ENCODE data around the gene CAPRIN1. TPM values are rescaled to one million over a fixed set of nuclear protein-coding genes. Genes with fewer than 3 reads are reported as not detected.
A peak's percentile ranks its signal among the peaks of the same experiment; 100 is the strongest.
"Not testable (repeated sequence)": the region's sequence is repeated elsewhere in the genome, so short reads cannot be mapped to it uniquely, and the experiment has no call there.

CAPRIN1 gene
- total RNA-seq, 1 donor from 2014 or later, result 318 TPM

GRCh38 chr11:34086554-34087283, 35.2 kb downstream of the CAPRIN1 start:
- no peaks in the 10 kb centered on the region for H3K9me3 Mint-ChIP-seq
- H3K27ac Mint-ChIP-seq, result no peak overlapping the region
- no peaks in the 10 kb centered on the region for H3K27me3 Mint-ChIP-seq
- H3K4me1 Mint-ChIP-seq, result peaks cover 12% of the 10 kb centered on the region
- peaks cover 70% of the 10 kb centered on the region for H3K36me3 Mint-ChIP-seq (ENCODE audit: low read depth)
- DNase-seq, result no peak
- intact Hi-C loops (cut with micrococcal nuclease), result no loop called here
- H3K4me3 Mint-ChIP-seq, result no peak overlapping the region

DNA sequence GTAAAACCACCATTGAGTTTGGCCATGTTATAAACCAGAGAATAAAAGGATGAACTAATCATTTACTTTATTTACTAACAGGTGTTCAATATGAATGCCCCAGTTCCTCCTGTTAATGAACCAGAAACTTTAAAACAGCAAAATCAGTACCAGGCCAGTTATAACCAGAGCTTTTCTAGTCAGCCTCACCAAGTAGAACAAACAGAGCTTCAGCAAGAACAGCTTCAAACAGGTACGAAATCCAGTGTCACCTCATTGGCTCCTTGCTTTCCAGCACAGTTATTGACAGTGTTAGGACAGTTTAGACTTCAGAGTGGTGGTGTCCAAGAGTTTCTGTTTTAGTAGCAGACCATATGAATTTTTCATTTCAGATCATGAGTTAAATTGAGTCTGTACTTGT, 40.3 kb downstream of the CAPRIN1 start:
- Mint-ChIP-seq H3K9me3 (no peaks in the 10 kb centered on the region), H3K27ac (no peak overlapping the region), H3K4me1 (peaks cover 6% of the 10 kb centered on the region), H3K36me3 (ENCODE audit: low read depth) (peaks cover 68% of the 10 kb centered on the region), H3K4me3 (no peak overlapping the region), H3K27me3 (no peaks in the 10 kb centered on the region)
- intact Hi-C loops (cut with micrococcal nuclease), result no loop called here
- DNase-seq, result no peak

DNA sequence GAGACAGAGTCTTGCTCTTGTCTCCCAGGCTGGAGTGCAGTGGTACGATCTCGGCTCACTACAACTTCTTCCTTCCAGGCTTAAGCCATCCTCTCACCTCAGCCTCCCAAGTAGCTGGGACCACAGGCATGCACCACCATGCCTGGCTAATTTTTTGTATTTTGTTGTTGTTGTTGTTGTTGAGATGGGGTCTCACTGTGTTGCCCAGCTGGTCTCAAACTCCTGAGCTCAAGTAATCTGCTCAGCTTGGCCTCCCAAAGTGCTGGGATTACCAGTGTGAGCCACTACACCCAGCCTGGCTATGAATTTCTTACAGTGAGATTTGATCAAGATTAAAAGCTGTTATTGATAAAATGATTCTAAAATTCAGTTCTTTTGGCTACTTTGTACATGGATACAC, 43.4 kb downstream of the CAPRIN1 start:
- H3K9me3 Mint-ChIP-seq; H3K27ac Mint-ChIP-seq; H3K4me3 Mint-ChIP-seq; H3K27me3 Mint-ChIP-seq; H3K4me1 Mint-ChIP-seq; DNase-seq; intact Hi-C loops (cut with micrococcal nuclease): not testable (repeated sequence)
- peaks cover 74% of the 10 kb centered on the region for H3K36me3 Mint-ChIP-seq (ENCODE audit: low read depth)

GRCh38 chr11:34098813-34099212, 47.3 kb downstream of the CAPRIN1 start:
- DNase-seq, result no peak
- intact Hi-C loops (cut with micrococcal nuclease), result no loop called here
- H3K27ac Mint-ChIP-seq, result peak overlapping the region; percentile 62
- peaks cover 3% of the 10 kb centered on the region for H3K4me1 Mint-ChIP-seq
- no peaks in the 10 kb centered on the region for H3K9me3 Mint-ChIP-seq
- no peaks in the 10 kb centered on the region for H3K27me3 Mint-ChIP-seq
- no peak overlapping the region for H3K4me3 Mint-ChIP-seq
- peaks cover 54% of the 10 kb centered on the region for H3K36me3 Mint-ChIP-seq (ENCODE audit: low read depth)

GRCh38 chr11:34104680-34105078, 53.1 kb downstream of the CAPRIN1 start:
- peaks cover 44% of the 10 kb centered on the region for H3K4me1 Mint-ChIP-seq
- H3K36me3 Mint-ChIP-seq (ENCODE audit: low read depth), result peaks cover 47% of the 10 kb centered on the region
- H3K4me3 Mint-ChIP-seq, result peak overlapping the region; percentile 97
- DNase-seq, result no peak
- peak overlapping the region; percentile 90 for H3K27ac Mint-ChIP-seq
- H3K27me3 Mint-ChIP-seq, result peaks cover 3% of the 10 kb centered on the region
- H3K9me3 Mint-ChIP-seq, result no peaks in the 10 kb centered on the region
- intact Hi-C loops (cut with micrococcal nuclease), result loop anchor here (1.0 kb wide), 5 partner anchors 51 to 812 kb away; partner anchors contain the start of genes APIP and PDHX

DNA sequence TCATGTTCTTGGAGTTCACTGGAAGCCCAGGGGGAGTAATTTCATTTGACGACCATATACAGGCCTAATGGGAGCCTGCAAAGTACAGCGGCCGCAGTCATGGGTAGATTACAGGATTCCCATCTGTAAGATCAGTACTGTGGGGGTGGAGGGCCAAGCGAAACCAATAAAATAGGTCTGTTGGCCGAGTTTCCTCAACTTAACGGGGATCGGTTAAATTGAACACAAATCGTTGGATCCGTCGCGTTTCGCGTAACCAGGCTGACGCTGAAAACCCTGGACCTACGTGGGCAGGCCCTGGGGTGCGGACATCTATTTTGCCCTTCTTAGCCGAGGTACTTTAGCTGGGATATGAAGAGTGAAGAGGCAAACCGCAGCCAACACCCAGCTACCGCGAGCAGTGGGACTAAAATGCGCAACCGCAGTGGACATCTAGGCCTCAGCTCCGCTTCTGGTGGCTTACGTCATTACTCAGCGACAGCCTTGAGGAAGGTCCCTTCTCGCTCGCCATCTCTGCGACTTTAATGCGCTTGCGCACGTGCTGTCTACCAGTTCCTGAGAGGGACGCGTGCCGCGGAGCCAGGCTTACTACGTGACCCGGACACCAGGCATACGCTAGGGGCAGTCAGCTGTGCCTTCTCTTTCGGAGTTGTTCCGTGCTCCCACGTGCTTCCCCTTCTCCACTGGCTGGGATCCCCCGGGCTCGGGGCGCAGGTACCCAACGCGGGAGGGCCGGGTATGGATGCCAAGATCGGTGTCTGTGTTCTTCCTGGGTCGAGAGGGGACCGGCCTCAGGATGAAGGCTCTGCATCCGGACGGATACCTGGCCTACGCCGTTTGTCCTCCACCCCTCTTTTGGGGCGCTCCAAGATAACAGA, 53.8 kb downstream of the CAPRIN1 start, which contains the start of gene NAT10:
NAT10 (plus strand) TSS at position 551 of the 878 bp plus-strand sequence. CDS start 2,597 bp downstream, outside the sequence.
- peak; percentile 99 for DNase-seq
- H3K27me3 Mint-ChIP-seq, result peaks cover 3% of the 10 kb centered on the region
- H3K4me3 Mint-ChIP-seq, result peak within 1 kb of the TSS; percentile 97
- intact Hi-C loops (cut with micrococcal nuclease), result loop anchor here (1.0 kb wide), 5 partner anchors 52 to 811 kb away; partner anchors contain the start of genes APIP and PDHX
- H3K27ac Mint-ChIP-seq, result peak within 1 kb of the TSS; percentile 90
- H3K4me1 Mint-ChIP-seq, result peaks cover 47% of the 10 kb centered on the region
- no peaks in the 10 kb centered on the region for H3K9me3 Mint-ChIP-seq
- peaks cover 46% of the 10 kb centered on the region for H3K36me3 Mint-ChIP-seq (ENCODE audit: low read depth)

GRCh38 chr11:34105957-34106504, 54.5 kb downstream of the CAPRIN1 start:
- Mint-ChIP-seq H3K4me1 (peaks cover 47% of the 10 kb centered on the region), H3K27ac (peak overlapping the region; percentile 90), H3K36me3 (ENCODE audit: low read depth) (peaks cover 44% of the 10 kb centered on the region), H3K9me3 (no peaks in the 10 kb centered on the region), H3K27me3 (peaks cover 3% of the 10 kb centered on the region), H3K4me3 (peak overlapping the region; percentile 97)
- intact Hi-C loops (cut with micrococcal nuclease), result loop anchor here (1.0 kb wide), 5 partner anchors 53 to 810 kb away; partner anchors contain the start of genes APIP and PDHX
- no peak for DNase-seq

DNA sequence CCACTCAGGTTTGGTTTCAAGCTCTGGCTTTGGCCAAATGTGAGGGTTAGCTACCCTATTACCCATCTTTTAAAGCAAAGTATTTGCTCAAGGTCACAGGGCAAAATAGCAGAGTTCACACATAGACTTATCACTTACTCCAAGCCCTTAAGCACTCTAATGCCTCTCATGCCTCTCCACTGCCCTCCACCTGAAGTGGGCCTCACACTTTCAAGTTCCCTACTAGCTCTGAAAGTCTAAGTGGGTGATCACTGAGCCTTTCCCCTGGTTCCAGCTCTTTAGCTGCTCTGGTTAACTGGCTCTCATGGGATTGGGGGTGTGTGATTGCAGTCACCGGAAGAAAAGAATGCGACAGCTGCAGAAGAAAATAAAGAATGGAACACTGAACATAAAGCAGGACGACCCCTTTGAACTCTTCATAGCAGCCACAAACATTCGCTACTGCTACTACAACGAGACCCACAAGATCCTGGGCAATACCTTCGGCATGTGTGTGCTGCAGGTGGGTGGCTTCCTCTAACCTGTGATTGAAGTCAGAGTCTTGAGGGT, 60.3 kb downstream of the CAPRIN1 start:
- Mint-ChIP-seq H3K36me3 (ENCODE audit: low read depth) (peaks cover 66% of the 10 kb centered on the region), H3K9me3 (no peaks in the 10 kb centered on the region), H3K4me3 (no peak overlapping the region), H3K4me1 (peaks cover 24% of the 10 kb centered on the region), H3K27ac (no peak overlapping the region), H3K27me3 (no peaks in the 10 kb centered on the region)
- DNase-seq, result no peak
- intact Hi-C loops (cut with micrococcal nuclease), result no loop called here

GRCh38 chr11:34114014-34114413, 62.5 kb downstream of the CAPRIN1 start:
- no peak overlapping the region for H3K4me3 Mint-ChIP-seq
- intact Hi-C loops (cut with micrococcal nuclease), result no loop called here
- DNase-seq, result no peak
- H3K4me1 Mint-ChIP-seq, result peaks cover 11% of the 10 kb centered on the region
- no peaks in the 10 kb centered on the region for H3K27me3 Mint-ChIP-seq
- peaks cover 70% of the 10 kb centered on the region for H3K36me3 Mint-ChIP-seq (ENCODE audit: low read depth)
- H3K27ac Mint-ChIP-seq, result no peak overlapping the region
- no peaks in the 10 kb centered on the region for H3K9me3 Mint-ChIP-seq

- Mint-ChIP-seq H3K36me3 (ENCODE audit: low read depth) (peaks cover 69% of the 10 kb centered on the region), H3K27ac (no peak overlapping the region)
- no peak for DNase-seq
Measured at GRCh38 chr11:34114471-34114870, 62.9 kb downstream of the CAPRIN1 start.

DNA sequence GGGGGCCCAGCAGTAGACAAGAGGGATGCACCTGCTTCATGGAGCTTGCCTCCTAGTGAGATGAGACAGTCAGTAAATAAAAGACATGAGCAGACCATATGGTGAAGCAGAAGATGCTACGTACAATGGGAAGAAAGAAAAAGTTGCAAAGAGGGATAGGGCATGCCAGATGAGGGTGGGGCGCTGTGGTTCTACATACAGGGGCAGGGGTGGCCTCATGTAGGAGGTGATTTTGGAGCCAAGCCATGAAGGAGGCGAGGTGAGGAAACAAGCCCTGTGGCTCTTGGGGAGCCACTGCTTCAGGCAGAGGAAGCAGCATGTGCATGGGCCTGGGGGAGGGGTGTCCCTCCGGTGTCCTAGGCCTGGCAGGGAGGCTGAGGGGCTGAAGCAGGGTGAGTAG, 69.1 kb downstream of the CAPRIN1 start:
- Mint-ChIP-seq H3K4me3 (no peak overlapping the region), H3K9me3 (no peaks in the 10 kb centered on the region), H3K27me3 (no peaks in the 10 kb centered on the region), H3K27ac (no peak overlapping the region), H3K36me3 (ENCODE audit: low read depth) (peaks cover 72% of the 10 kb centered on the region), H3K4me1 (peaks cover 5% of the 10 kb centered on the region)
- no peak for DNase-seq
- intact Hi-C loops (cut with micrococcal nuclease), result no loop called here

More at GRCh38 chr11:34114471-34114870, 62.9 kb downstream of the CAPRIN1 start:
- H3K27me3 Mint-ChIP-seq, result no peaks in the 10 kb centered on the region
- no peak overlapping the region for H3K4me3 Mint-ChIP-seq
- H3K9me3 Mint-ChIP-seq, result no peaks in the 10 kb centered on the region
- intact Hi-C loops (cut with micrococcal nuclease), result no loop called here
- H3K4me1 Mint-ChIP-seq, result peaks cover 8% of the 10 kb centered on the region

DNA sequence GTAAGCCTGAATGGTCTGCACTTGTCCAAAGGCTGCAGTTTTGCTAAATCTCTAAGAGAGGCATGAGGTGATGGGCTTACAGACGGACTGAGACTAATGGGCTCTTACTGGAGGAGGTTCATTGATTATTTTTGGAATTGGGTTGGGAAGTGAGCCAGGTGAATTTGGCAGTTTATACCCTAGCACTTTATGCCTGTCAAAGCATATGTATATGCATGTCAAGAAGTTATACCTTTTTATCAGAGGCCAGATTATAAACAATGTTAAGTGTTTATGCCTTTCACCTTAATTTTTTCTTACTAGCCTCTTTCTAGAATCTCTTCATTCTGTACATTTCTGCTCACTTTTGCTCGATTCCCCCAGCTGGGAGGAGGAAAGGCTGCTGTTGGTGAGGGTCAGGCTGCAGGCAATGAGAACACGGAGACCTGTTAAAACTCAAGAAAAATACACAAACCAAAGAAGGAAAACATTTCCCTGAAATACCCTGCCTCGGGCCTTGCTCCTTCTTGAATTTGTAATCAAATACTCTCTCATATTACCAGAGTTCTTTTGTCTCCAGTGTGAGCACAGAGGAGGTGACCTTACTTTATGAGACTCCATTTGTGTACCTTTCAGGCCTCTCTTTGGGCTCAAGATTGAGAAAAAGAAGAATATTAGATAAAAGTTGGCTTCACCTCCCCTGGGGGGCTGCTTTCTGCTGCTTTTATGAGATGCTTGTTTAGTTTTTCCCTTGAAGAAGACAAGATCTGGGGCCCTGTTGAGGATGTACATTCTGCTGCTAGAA, 73.5 kb downstream of the CAPRIN1 start:
- H3K4me3 Mint-ChIP-seq, result no peak overlapping the region
- H3K27ac Mint-ChIP-seq, result no peak overlapping the region
- H3K36me3 Mint-ChIP-seq (ENCODE audit: low read depth), result peaks cover 71% of the 10 kb centered on the region
- no peak for DNase-seq
- peaks cover 5% of the 10 kb centered on the region for H3K4me1 Mint-ChIP-seq
- intact Hi-C loops (cut with micrococcal nuclease), result no loop called here
- H3K9me3 Mint-ChIP-seq, result no peaks in the 10 kb centered on the region
- no peaks in the 10 kb centered on the region for H3K27me3 Mint-ChIP-seq

Measured in activated CD4-positive, alpha-beta T cell treated with anti-CD3 and anti-CD28 coated beads, Interleukin-2, amount 10 ng/mL, durations not matched to agents 24 days and 14 days (primary cell).